Cerebellar nuclear complex (tissue), 1 donor: ENCODE results near the gene ZNF311.
"Not testable (repeated sequence)": the region's sequence is repeated elsewhere in the genome, so short reads cannot be mapped to it uniquely, and the experiment has no call there.

Experiments
- DNase-seq, 2 experiments: peaks; one replicate each; lab custom pipeline; 2025; lab: John Stamatoyannopoulos, UW

ZNF311 gene

GRCh38 chr6:28953585-28954258 is 51.4 kb downstream of the ZNF311 start:
- DNase-seq, result no peak

- no peak for DNase-seq
Measured at GRCh38 chr6:28953039-28953584, 52.0 kb downstream of the ZNF311 start.

- DNase-seq, result not testable (repeated sequence)
Measured at GRCh38 chr6:28949656-28950195, 55.4 kb downstream of the ZNF311 start.

- no peak for DNase-seq
Measured at GRCh38 chr6:28948782-28949486, 56.2 kb downstream of the ZNF311 start.

GRCh38 chr6:28947831-28948270 is 57.3 kb downstream of the ZNF311 start:
- DNase-seq, result no peak

GRCh38 chr6:28947067-28947765 is 57.9 kb downstream of the ZNF311 start:
- DNase-seq, result no peak

- DNase-seq, result no peak
Measured at GRCh38 chr6:28945349-28945748, 59.8 kb downstream of the ZNF311 start.
